GM21619 (cell line): ENCODE results near the gene WNT7B.

Experiments used
- ATAC-seq: cut with Tn5 transposase; IDR thresholded peaks from one replicate; pipeline ENCODE4 v1.9.1; 2021; ENCODE audit not compliant: unreplicated experiment

Gene WNT7B

DNA sequence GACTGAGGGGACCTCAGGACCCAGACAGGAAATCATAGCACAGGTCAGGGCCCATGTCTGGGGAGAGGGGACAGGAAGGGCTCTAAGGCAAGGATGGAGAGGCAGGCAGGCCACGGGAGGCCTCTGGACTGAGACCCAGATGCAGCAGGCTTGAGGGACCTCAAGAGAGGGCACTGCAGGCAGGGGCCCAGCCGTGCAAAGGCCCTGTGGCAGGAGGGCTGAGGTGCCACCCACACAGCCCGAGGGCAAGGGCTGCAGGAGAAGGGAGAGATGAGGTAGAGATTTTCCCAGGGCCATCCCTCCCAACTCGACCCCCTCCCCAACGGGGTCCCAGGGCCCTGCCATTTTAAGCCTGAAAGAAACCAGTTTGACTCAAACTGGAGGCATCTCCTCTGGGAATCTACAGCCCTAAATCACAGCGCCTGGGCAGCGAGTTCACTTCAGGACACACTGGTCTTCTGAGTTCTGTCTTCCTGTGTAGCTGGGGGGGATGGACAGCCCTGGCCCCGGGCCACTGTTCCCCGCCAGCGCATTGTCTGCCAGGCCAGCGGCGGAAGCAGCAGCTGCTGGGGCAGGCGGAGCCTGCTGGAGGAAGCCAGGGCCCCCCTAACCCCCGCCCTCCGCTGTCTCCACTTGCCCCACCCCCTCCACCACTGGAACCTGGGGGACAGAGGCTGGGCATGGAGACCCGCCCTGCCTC, 20.3 kb upstream of the WNT7B start:
- ATAC-seq: no peak

DNA sequence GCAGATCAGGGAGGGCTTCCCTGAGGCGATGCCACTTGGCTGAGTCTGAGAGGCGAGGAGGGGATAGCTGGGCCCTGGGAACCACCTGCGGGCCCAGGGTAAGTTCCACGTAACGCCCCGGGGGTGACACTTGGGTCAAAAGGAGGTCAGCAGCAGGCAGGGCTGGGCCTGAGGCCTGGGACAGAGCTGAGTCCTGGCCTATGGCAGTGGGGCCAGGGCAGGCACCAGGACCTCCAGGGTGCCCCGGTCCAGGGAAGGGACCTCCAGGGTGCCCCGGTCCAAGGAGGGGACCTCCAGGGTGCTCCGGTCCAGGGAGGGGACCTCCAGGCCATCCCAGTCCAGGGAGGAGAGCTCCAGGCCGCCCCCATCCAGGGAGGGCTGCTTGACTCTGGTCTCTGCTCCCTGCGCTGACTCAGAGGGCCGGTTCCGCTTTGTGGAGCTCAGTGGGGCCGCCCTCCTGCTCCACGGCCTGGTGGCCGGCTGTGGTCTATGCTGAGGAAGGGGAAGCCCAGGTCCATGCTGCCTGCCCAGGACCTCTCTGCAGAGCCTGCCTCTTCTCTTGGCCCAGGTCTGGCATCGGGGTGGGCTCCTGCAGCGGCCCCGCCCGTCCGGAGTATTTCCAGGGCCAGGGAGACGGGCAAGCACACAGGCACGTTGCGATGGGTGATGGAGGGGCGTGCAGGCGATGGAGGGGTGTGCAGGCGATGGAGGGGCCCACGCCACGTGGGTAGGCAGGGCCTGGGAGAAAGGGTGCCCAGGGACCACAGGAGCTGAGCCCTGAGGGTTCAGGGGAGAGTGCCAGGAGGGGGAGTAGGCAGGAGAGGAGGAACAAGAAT, 19.5 kb upstream of the WNT7B start:
- peak; percentile 63 for ATAC-seq

DNA sequence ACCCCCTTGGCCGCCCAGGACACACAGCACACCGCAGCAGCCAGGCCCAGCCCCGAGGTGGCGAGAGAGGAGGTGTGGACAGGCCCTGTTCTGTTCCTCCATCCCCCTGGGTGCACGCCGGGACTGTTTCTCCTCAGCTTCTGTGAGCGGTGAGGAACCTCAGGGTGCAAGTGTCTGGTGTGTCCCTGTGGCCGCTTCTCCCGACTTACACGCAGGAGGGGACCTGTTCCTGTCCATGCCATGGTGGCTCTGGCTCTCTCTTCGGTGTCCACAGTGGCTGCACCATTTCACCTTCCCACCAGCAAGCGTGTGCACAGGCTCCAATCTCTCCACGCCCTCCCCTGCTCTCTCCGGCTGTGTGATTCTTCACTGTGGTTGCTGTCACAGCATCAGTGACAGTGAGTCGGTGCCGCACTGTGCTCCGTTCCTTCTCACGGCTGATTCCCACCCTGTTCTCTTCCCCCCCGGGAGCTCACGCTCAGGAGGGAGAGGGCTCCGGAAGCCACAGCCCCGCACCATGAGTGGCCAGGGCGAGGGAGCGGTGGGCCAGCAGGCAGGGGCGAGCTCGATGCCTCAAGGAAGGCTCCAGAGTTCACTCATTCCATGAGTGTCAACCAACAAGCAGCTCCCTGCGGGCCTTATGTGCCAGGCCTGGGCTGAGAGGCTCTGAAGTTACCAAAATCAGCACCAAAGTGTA, 18.6 kb upstream of the WNT7B start:
- ATAC-seq: no peak

DNA sequence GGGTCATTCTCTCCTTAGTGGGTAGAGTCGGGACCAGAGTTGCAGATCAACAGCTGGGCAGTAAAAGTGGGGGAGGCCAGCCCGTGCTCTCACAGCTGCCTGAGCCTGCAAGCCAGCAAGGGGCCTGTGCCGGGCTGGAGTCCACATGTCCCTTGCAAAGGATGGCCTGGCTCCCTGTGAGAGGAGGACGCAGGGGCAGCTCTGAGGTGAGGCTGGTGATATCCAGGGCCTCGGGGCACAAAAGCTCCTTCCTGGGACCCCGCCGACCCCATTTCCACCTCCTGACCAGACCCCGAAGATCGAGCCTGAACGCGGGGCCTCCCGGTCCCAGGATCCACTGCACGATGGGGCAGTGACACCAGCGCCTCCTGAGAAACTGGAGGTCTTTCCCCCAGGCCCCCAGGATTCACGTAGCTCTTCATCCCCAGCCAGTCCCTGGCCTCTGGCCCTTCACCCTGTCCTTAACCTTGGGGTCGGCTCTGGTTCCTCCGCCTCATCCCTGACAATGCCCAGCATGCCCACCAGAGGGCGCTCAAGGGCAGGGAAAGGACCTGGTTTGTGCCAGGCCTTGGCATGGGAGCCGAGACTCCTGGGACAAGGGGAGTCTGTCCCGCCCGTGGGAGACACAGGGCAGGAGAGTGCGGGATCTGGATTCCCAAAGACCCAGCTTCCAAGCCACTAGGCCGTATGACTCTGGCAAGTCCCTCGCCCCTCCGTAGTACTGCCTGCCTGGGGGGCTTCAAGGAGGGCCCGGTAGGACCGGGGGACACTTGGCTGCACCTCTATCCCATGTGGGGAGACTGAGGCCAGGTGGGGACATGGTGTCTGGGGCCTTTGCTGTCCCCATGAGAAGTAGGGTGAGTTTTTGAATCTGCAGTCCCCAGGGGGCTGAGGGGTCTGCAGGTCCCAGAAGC, 17.8 kb upstream of the WNT7B start:
- ATAC-seq: no peak

DNA sequence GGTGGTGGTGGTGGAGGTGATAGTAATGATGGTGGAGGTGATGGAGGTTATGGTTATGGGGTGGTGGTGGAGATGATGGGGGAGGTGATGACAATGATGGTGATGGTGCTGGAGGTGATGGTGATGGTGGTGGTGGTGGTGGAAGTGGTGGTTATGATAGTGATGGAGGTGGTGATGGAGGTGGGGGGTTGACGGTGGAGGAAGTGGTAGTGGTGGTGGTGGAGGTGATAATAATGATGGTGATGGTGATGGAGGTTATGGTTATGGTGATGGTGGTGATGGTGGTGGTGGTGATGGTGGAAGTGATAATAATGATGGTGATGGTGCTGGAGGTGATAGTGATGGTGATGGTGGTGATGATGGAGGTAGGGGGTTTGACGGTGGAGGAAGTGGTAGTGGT, 16.9 kb upstream of the WNT7B start:
- ATAC-seq: no peak

DNA sequence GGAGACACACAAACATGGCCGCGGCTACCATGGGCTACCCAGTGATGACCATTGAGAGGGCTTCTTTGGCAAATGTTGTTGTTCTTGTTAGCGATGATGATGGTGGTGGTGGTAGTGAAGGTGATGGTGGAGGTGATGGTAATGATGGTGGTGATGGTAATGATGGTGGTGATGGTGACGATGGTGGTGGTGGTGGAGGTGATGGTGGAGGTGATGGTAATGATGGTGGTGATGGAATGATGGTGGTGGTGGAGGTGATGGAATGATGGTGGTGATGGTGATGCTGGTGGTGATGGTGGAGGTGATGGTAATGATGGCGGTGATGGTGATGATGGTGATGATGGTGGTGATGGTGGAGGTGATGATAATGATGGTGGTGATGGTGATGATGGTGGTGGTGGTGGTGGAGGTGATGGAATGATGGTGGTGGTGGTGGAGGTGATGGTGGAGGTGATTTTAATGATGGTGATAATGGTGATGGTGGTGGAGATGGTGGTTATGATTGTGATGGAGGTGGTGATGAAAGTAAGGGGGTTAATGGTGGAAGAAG, 16.3 kb upstream of the WNT7B start:
- no peak for ATAC-seq

DNA sequence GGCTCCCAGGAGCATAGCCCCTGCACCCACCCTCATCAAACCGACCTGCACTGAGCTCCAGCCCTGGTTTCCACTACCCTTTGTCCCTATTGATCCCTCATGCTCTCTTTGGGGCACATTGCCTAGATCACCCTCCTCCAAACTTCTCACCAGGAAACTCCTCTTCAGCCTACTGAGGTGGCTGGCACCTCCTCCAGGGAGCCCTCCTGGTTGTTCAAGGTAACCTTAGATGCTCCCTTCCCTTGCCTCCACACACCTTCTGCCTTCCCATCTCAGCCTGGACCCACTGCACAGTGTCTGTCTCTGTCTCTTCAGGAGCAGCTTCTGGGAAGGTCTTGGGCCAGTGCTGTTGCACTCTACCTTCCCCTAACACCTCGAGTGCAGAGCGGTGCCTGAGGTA, 15.8 kb upstream of the WNT7B start:
- no peak for ATAC-seq

DNA sequence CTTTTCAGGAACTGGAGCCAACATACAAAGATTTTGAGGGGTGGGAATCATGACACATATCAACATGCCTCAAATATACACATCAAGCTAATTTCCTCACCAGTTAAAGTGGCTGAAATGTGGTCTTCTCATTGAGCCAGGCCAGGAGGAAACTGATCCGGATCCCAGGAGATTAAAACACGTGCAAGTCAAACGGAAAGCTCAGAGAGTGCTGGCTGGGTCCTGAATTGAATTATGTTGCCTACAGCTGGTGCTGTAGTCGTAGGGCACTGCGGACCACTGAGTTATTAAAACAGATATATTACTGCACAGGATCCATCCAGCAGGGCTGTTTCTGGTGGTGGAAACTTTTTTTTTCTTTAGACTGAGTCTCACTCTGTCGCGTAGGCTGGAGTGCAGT, 14.1 kb upstream of the WNT7B start:
- no peak for ATAC-seq

DNA sequence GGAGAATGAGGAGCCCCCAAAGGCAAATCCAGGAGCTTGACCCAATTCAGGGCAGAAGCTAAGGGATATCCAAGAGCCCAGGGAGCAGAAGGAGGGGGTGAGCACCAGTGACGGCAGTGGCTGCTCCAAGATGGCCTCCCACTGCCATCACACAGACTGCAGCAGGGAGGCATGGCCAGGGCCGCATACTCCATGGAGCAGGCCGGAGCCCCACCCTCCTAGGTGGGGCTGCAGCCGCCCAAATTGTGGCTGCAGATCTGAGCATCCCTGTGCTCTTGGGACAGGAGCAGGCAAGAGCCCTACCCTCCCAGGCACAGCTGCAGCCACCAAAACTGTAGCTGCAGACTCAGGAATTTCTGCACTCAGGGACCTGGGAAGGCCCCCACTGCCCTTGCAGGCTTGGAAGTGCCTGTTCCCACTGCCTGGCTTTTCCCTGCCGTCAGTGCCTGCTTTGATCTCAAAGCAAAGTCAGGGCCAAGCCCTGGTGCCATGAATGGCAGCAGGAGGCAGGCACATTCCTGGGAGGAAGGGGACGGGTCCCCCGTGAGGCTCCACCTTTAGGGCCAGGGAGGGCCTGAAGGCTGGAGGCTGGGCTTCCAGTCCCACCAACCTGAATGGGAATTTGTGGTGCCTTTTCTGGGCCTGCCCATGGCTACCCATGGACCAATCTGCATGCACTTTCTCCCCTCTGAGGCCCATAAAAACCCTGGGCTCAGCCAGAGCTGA, 10.3 kb upstream of the WNT7B start:
- no peak for ATAC-seq

DNA sequence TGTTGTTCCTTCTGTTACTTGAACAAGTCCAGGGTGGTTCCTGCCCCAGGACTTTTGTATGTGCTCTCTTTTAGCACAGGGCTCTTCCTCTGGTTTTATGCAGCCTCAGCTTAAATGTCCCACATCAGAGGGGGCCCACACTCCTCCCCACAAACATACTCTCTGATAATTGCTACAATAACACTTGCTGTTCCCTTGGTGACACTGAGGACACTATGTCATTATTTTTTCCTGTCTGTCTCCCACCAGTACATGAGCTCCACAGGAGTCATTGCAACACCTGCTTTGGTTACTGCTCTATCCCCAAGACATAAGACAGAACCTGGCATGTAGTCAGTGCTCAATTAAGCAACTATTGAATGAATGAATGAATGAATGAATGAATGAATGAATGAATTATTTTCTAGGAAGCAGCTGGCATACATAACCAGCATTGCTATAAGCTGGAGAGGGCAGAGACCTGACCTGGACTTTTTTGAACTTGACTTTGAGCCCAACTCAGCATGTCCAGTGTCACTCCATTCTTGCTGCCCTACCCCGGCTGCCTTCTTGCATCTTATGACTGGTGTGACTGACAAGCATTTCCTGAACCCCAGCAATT, 7.5 kb upstream of the WNT7B start:
- ATAC-seq: no peak

DNA sequence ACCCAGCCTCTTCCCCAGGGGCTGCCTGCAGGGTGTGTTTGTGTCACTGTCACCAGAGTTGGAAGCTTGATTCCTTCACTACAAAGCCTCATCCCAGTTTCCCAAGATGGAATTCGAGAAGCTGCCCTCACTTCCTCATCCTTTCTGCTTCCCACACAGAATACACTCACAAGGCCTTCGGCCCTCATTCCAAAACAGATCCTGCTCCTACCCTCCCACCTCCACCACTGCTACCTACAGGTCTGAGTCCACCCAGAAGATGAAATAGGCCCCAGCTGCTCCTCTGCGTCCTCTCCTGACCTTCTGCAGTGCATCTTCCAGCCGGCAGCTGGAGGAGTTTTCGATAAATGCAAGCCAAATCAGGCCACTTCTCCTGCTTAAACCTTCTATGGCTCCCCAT, 6.8 kb upstream of the WNT7B start:
- no peak for ATAC-seq

DNA sequence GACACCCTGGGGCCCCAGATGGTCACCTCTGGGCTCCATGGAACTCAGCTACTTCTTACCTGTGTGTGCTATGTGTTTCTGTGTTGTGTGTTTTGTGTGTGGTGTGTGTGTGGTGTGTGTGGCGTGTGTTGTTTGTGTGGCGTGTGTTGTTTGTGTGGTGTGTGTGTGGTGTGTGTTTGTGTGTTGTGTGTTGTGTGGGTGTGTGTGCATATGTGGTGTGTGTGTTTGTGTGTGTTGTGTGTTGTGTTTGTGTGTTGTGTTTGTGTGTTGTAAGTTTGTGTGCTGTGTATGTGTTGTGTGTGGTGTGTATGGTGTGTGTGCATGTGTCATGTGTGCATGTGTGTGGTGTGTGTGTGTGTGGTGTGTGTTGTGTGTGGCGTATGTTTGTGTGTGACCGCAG, 3.8 kb upstream of the WNT7B start:
- no peak for ATAC-seq

DNA sequence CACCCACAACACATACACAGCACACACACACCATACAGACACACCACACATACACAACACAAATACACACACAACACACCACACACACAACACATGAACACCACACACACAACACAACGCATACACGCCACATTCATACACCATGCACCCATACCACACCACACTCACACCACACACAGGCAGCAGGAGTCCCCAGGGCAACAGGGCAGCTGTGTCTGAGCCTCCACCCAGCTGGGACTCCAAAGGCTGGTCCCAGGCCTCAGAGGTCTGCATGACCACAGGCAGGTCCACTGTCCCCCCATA, 3.3 kb upstream of the WNT7B start:
- ATAC-seq: no peak

DNA sequence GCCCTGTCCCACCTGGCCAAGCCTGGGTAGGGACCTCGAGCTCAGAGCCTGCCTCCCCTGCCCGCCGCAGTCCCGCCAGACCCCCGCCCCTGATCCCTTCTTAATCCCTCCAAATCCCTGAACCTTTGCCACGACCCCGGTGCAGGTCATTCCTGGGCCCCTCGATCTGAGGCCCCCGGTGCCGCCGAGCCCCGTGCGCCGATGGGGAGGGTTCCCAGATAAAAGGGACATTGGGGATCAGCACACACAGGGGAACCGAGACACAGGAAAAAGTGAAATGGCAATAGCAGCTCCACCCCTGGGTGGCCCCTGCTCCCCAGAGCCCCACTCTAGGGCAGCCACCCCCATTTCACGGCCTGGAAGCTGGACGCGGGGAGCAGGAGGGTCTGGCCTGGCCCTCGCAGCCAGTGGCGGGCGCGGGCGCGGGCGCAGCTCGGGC, 1.3 kb upstream of the WNT7B start:
- no peak for ATAC-seq

DNA sequence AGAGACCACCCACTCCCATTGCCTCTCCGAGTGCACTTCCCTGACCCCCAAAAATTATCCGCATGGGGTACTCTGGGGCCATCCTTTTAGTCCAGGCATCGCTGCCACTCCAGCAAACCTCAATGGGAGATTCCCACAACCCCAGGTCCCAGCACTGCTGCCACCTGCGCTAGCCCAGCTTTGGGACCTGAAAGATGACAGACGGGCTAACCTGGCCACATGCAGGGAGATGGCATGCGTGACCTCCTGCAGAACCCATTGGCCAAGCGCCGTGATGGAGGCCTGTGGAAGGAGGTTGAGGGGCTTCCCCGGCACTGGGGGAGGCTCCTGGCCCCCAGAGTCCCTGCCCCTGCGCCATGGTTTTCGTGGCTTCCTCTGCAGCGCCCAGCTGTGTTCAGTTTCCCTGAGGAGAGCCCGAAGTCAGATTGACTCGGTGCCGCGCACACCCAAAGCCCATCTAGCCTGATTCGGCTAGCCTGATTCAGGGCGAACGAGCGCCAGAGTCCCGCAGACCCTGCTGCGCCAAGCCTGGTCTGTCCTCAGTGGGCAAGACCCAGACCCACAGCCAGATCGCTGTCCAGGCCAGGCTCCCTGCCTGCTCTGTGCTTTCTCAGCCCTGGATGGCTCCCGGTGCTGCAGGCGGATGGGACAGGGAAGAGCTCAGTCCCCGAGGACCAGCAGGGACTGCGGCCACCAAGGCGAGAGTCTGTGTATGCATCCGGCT, 751 bp upstream of the WNT7B start:
- ATAC-seq: no peak

DNA sequence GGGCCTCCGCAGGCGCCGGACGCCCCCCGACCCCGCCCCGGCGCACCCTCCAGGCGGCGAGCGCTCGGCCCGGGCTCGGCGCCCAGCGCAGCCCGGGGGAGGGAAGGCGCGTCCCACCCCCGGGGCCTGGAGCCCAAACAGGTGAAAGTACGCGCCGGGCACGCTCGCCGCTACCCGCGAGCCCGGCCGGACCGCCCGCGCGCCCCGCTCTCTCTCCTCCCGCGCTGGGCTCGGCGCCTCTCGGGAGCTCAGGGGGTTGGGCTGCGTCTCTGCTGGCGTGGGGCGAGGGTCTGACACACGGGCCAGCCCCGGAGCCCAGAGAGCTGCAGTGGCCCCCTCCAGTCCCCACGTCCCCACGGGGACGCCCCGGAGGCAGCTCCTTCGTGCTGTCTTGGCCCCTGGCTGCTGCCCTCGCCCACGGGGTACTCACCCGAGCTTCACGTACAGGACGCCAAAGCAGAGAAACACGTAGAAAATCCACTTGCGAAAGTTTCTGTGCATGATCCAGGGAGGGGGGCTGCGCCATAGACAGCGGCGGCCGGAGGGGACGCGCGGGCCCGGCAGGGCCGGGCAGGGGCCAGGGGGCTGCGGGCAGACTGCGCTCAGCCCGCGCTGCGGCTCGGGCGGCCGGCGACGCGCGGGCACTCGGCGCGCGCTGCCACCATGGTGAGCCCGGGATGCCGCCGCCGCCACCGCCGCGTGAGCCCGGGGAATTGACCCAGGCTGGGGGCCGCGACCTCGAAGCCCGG, 534 bp downstream of the WNT7B start:
- ATAC-seq: no peak

DNA sequence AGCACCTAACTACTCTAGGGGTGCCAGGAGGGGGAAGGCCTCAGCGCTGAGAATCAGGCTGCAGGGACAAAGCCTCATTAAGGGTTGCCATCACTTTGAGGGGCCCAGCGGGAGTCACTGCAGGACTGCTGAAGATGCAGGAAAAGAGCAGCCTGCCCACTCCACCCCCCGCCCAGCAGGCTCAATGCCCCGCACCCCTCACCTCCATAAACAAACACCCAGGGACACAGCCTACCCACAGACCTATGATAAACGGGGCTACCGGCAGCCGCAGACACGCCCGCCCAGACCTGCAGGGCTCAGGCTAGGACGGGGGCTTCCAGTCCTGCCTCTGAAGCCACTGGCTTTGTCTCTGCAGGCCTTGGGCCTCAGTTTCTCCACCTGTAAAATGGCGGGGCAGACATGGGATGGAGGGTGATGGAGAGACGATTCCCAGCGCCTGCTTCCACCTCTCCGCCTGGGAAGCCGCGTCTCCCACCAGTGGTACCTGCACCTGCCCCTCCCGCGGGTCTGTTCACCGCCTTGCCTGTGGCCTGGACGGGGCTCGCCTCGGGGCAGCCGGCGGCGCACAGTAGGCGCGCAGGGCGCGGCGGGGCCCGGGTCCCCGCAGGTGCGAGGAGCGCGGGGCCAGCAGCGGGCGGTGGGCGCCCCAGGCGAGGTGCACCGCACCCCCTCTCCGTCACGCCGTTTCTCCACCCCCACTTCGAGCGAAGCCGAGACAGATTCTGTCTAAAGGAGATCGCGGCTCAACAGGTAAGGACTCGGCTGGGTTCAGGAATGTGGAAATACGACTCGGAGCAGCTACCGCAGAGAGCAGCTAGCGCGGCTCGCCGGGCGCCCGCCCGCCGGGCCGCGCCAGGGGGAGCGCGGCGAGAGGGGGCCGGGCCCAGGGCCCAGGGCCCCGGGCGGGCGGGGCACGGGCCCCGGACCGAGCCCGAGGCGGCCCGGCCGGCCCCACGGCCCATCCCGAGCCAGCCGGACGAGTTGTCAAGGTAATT, 1.5 kb downstream of the WNT7B start:
- ATAC-seq: no peak
